Kidney (tissue), 14 donors: ENCODE data around the gene NF1. TPM values are rescaled to one million over a fixed set of nuclear protein-coding genes. Genes with fewer than 3 reads are reported as not detected.
"Not testable (repeated sequence)": the region's sequence is repeated elsewhere in the genome, so short reads cannot be mapped to it uniquely, and the experiment has no call there.

Experiments
- DNase-seq, 5 donors: peaks; one replicate each; pipeline ENCODE4 v3.0.0-alpha.2; 2013 to 2020
- FAIRE-seq: peaks from 2 replicates; lab custom pipeline; 2012; peaks lifted over from hg19 to GRCh38; lab: Jason Lieb, UNC
- H3K27ac ChIP-seq, 2 donors: one replicate each; pipeline ENCODE4 v1.7.0; 2013; ENCODE audit warnings: low read depth in 2 of 2, low read length in 2 of 2, inconsistent platforms in 1 of 2
- H3K27me3 ChIP-seq: one replicate; pipeline ENCODE4 v1.7.1; 2013; ENCODE audit warnings: low read length, inconsistent platforms; ENCODE audit not compliant: control insufficient read depth, insufficient read depth
- H3K36me3 ChIP-seq, 3 donors: one replicate each; pipeline versions ENCODE4 v1.7.0 to v1.7.1; 2013; ENCODE audit warnings: low read length in 3 of 3, control low read depth in 1 of 3, inconsistent platforms in 1 of 3; ENCODE audit not compliant: insufficient read depth in 3 of 3, control insufficient read depth in 2 of 3
- H3K4me1 ChIP-seq, 3 donors: one replicate each; pipeline versions ENCODE4 v1.7.0 to v1.7.1; 2013; ENCODE audit warnings: low read length in 3 of 3, inconsistent platforms in 1 of 3, low read depth in 1 of 3; ENCODE audit not compliant: control insufficient read depth in 2 of 3, insufficient read depth in 2 of 3
- H3K4me3 ChIP-seq, 3 donors: one replicate each; pipeline versions ENCODE4 v1.7.0 to v1.8.1; 2013; ENCODE audit warnings: low read length in 3 of 3, control low read depth in 1 of 3, inconsistent platforms in 1 of 3
- H3K9ac ChIP-seq, 3 donors: one replicate each; pipeline versions ENCODE4 v1.7.0 to v1.7.1; 2013; ENCODE audit warnings: low read length in 3 of 3, control low read depth in 1 of 3, inconsistent platforms in 1 of 3
- H3K9me3 ChIP-seq, 3 donors: one replicate each; pipeline versions ENCODE4 v1.7.0 to v1.7.1; 2013; ENCODE audit warnings: low read length in 3 of 3, control low read depth in 1 of 3, inconsistent platforms in 1 of 3; ENCODE audit not compliant: control insufficient read depth in 2 of 3, insufficient read depth in 1 of 3
- intact Hi-C: fragments of 100-400 bp; cut with DNase I; formaldehyde crosslinking; loops from one replicate; pipeline ENCODE4 v1.11.1; 2022
- polyA plus RNA-seq: library from polyadenylated mRNA; stranded (reverse); fragments of 350-450 nt; fragmentation: Illumina TruSeq; extraction: RNeasy Lipid Tissue Mini Kit (QIAGEN cat#74804); gene quantifications from one replicate; pipeline ENCODE4 v1.2.3, GENCODE V29; 2014; ENCODE audit warnings: low read depth, low replicate concordance; ENCODE audit not compliant: insufficient read depth
- total RNA-seq: library from RNA; stranded (reverse); fragmentation: NEBNext Ultra II Directional; extraction: Animal tissue kit (Norgen Biotek cat#: 25700); gene quantifications from one replicate; pipeline ENCODE4 v1.2.1, GENCODE V29; 2021
- TF ChIP-seq, protein P1 (sequence below): IDR thresholded peaks from 3 replicates; pipeline ENCODE4 v1.5.1; 2012; ENCODE audit warnings: mild to moderate bottlenecking, moderate library complexity, borderline replicate concordance; ENCODE audit not compliant: insufficient read depth; ENCODE audit errors: extremely low read depth
- donor health status: control.
- donor health status: control.
- donor health status: control.
- donor health status: control.
- donor health status: control.
- donor health status: DM: yes; HTN: yes; CAD: no.
- donor health status: Normal renal cell carcinoma (clear cell type).

NF1 gene
- total and polyA plus RNA-seq, 2 donors from 2014 or later = 7.8 to 61.3 TPM

DNA sequence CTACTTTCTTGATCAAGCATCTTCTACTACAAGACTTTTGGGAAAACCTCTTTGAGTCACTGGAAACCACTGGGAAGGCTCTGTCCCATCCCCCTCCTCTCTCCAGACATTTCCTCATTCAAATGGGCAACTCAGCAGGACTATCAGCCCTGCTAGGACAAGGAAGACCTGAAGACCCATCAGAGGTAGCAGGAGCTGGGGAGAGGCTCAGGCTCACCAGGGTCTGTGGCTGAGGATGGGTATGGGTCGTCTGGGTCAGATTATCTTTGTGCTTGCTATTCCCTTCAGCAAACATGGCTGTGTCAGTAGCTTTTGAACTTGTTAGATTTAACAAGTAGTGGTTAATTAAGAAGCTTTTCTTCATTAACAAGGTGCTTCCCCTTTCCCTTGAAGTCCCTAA is 15.0 kb upstream of the NF1 start:
- Histone ChIP-seq H3K36me3 (no peaks in the 10 kb centered on the region), H3K9me3 (no peaks in the 10 kb centered on the region), H3K27ac (no peak overlapping the region), H3K4me3 (no peak overlapping the region), H3K9ac (no peak overlapping the region), H3K27me3 (no peaks in the 10 kb centered on the region), H3K4me1 (no peaks in the 10 kb centered on the region)
- DNase-seq = no peak
- TF ChIP-seq, protein P1, sequence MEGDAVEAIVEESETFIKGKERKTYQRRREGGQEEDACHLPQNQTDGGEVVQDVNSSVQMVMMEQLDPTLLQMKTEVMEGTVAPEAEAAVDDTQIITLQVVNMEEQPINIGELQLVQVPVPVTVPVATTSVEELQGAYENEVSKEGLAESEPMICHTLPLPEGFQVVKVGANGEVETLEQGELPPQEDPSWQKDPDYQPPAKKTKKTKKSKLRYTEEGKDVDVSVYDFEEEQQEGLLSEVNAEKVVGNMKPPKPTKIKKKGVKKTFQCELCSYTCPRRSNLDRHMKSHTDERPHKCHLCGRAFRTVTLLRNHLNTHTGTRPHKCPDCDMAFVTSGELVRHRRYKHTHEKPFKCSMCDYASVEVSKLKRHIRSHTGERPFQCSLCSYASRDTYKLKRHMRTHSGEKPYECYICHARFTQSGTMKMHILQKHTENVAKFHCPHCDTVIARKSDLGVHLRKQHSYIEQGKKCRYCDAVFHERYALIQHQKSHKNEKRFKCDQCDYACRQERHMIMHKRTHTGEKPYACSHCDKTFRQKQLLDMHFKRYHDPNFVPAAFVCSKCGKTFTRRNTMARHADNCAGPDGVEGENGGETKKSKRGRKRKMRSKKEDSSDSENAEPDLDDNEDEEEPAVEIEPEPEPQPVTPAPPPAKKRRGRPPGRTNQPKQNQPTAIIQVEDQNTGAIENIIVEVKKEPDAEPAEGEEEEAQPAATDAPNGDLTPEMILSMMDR = no peak
- no peak for FAIRE-seq
- intact Hi-C loops = no loop called here

DNA sequence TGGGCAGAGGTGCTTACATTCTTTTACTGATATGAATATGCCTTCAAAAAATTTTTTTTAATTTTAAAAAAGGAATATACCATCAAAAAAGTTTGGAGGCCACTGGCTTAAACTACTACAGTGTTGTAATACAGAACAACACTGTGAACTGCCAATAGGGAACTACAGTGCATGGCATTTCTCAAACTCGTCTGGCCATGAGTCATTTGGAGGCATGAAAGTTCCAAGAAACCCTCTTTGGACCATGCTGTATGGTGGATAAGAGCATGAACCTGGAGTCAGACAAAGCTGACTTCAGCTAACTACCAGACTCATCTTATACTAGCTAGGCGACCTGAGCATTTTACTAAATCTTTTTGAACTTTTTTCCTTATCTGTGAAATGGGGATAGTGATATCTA is 9.2 kb upstream of the NF1 start:
- Histone ChIP-seq H3K4me1 (no peaks in the 10 kb centered on the region), H3K27me3 (no peaks in the 10 kb centered on the region), H3K27ac (no peak overlapping the region), H3K9me3 (no peaks in the 10 kb centered on the region), H3K4me3 (no peak overlapping the region), H3K9ac (no peak overlapping the region), H3K36me3 (no peaks in the 10 kb centered on the region)
- TF ChIP-seq, protein P1 = no peak
- intact Hi-C loops = no loop called here
- DNase-seq (no peak), FAIRE-seq (no peak)

DNA sequence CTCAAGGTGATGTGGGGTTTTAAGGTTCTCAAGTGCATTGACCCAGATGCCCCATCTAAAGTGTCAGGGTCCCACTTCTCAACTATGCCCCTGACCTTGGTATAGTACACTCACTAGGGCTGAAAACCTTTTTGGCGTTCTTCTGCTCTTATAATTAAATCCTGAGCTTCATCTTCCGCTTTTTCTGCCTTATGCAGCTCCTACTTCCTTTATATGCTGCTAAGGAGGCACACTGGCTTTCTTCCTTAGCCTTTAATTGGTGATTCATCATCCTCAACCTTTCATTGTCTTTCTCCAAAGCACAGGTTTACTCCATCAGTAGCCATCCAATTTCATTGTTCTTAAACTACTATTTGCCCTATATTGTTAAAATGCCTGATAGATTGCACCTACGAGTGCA is 5.3 kb upstream of the NF1 start:
- FAIRE-seq (no peak), DNase-seq (no peak)
- Histone ChIP-seq H3K9ac (no peak overlapping the region), H3K4me3 (no peak overlapping the region), H3K9me3 (no peaks in the 10 kb centered on the region), H3K27me3 (no peaks in the 10 kb centered on the region), H3K36me3 (no peaks in the 10 kb centered on the region), H3K4me1 (no peaks in the 10 kb centered on the region), H3K27ac (no peak overlapping the region)
- TF ChIP-seq, protein P1 = no peak
- intact Hi-C loops = no loop called here

DNA sequence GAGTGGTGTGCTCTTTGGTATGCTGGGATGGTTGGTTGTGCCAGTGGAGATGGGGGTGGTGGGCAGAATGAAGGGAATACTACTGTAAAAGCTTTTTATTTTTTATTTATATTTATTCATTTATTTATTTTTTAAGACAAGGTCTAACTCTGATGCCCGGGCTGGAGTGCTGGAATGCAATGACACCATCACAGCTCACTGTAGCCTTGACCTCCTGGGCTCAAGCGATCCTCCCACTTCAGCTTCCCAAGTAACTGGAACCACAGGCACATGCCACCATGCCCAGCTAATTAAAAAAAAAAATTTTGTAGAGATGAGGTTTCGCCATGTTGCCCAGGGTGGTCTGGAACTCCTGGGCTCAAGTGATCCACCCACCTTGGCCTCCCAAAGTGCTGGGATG is 4.1 kb upstream of the NF1 start:
- H3K4me1 ChIP-seq, H3K27me3 ChIP-seq, H3K9me3 ChIP-seq, H3K27ac ChIP-seq, DNase-seq, FAIRE-seq, H3K4me3 ChIP-seq, H3K36me3 ChIP-seq, H3K9ac ChIP-seq, intact Hi-C loops: not testable (repeated sequence)
